IMR-90 (cell line): ENCODE data around the gene TMEM141. TPM values are rescaled to one million over a fixed set of nuclear protein-coding genes. Genes with fewer than 3 reads are reported as not detected.

Experiments used
- ATAC-seq: fragments of 200-7000 bp; cut with Tn5 transposase; 2 replicates; pipeline ENCODE4 v1.9.1; 2020; ENCODE audit warnings: low read depth, mild to moderate bottlenecking, moderate library complexity
- BruUV-seq: library from RNA; stranded (reverse); fragments of 400-500 nt; replicated peaks from 2 replicates; lab custom pipeline; 2021; lab: Mats Ljungman, UMichigan
- CTCF ChIA-PET: fragments of 300-600 bp; formaldehyde crosslinking; extraction: SDS; loops from one replicate; lab custom pipeline; 2021; ENCODE audit warnings: antibody characterized with exemption; lab: Yijun Ruan, JAX
- POLR2A ChIA-PET: fragments of 300-600 bp; sonication (Branson Sonifier 250); formaldehyde crosslinking; loops from one replicate; lab custom pipeline; 2022; ENCODE audit warnings: antibody characterized with exemption; ENCODE audit not compliant: unreplicated experiment; lab: Charles Lee
- DNase-seq: peaks from one replicate; pipeline ENCODE4 v3.0.0; 2013
- H2AFZ ChIP-seq: replicated peaks from 2 replicates; pipeline ENCODE3; 2013; ENCODE audit warnings: low read length, mild to moderate bottlenecking; ENCODE audit not compliant: poor library complexity
- H2AK5ac ChIP-seq: 2 replicates; pipeline ENCODE4 v1.6.1; 2013; ENCODE audit warnings: low read depth, low read length, inconsistent platforms
- H2AK9ac ChIP-seq: replicated peaks from 2 replicates; pipeline ENCODE3; 2013; ENCODE audit warnings: mild to moderate bottlenecking, low read depth, low read length, moderate library complexity; ENCODE audit not compliant: poor library complexity
- H2BK120ac ChIP-seq: 2 replicates; pipeline ENCODE4 v1.6.1; 2013; ENCODE audit warnings: low read depth, low read length, inconsistent platforms
- H2BK15ac ChIP-seq: 3 replicates; pipeline ENCODE4 v1.6.1; 2013; ENCODE audit warnings: low read depth, low read length, inconsistent platforms
- H2BK20ac ChIP-seq: 2 replicates; pipeline ENCODE4 v1.6.1; 2013; ENCODE audit warnings: low read depth, mild to moderate bottlenecking, inconsistent platforms, low read length, moderate library complexity
- H2BK5ac ChIP-seq: 2 replicates; pipeline ENCODE4 v1.6.1; 2013; ENCODE audit warnings: mild to moderate bottlenecking, low read depth, low read length, inconsistent platforms; ENCODE audit not compliant: poor library complexity, severe bottlenecking
- H3K14ac ChIP-seq: replicated peaks from 2 replicates; pipeline ENCODE4 v1.6.1; 2013; ENCODE audit warnings: low read depth, low read length, inconsistent platforms
- H3K18ac ChIP-seq: 2 replicates; pipeline ENCODE4 v1.6.1; 2013; ENCODE audit warnings: low read depth, low read length, control low read depth
- H3K23ac ChIP-seq: 2 replicates; pipeline ENCODE4 v1.6.1; 2013; ENCODE audit warnings: low read depth, low read length, inconsistent platforms
- H3K27ac ChIP-seq: 2 replicates; pipeline ENCODE4 v1.5.1; 2013; ENCODE audit warnings: mild to moderate bottlenecking, control low read depth, low read length; ENCODE audit not compliant: insufficient read depth
- H3K27me3 ChIP-seq: 2 replicates; pipeline ENCODE4 v1.6.1; 2013; ENCODE audit warnings: low read length; ENCODE audit not compliant: control insufficient read depth, insufficient read depth
- H3K36me3 ChIP-seq: 2 replicates; pipeline ENCODE4 v1.6.1; 2013; ENCODE audit warnings: low read length, mixed read lengths; ENCODE audit not compliant: control insufficient read depth, insufficient read depth
- H3K4ac ChIP-seq: 2 replicates; pipeline ENCODE4 v1.6.1; 2013; ENCODE audit warnings: low read depth, low read length, inconsistent platforms
- H3K4me1 ChIP-seq: 2 replicates; pipeline ENCODE4 v1.6.1; 2013; ENCODE audit warnings: low read length, mixed read lengths; ENCODE audit not compliant: control insufficient read depth, insufficient read depth
- H3K4me2 ChIP-seq: 2 replicates; pipeline ENCODE4 v1.6.1; 2013; ENCODE audit warnings: low read depth, mild to moderate bottlenecking, control low read depth, low read length, moderate library complexity
- H3K4me3 ChIP-seq: 2 replicates; pipeline ENCODE4 v1.5.1; 2013; ENCODE audit warnings: low read depth, mild to moderate bottlenecking, control low read depth, low read length, moderate library complexity; ENCODE audit not compliant: insufficient read depth
- H3K56ac ChIP-seq: 2 replicates; pipeline ENCODE4 v1.6.1; 2013; ENCODE audit warnings: low read length, inconsistent platforms; ENCODE audit not compliant: insufficient read depth; ENCODE audit errors: extremely low read depth
- H3K79me1 ChIP-seq, 2 experiments: 2 replicates each; pipeline ENCODE4 v1.6.1; 2013; ENCODE audit warnings: low read length in 2 of 2, inconsistent platforms in 1 of 2, low read depth in 1 of 2
- H3K9ac ChIP-seq: 2 replicates; pipeline ENCODE4 v1.6.1; 2013; ENCODE audit warnings: low read depth, low read length, control low read depth
- H3K9me1 ChIP-seq: 2 replicates; pipeline ENCODE4 v1.6.1; 2013; ENCODE audit warnings: low read length, inconsistent platforms; ENCODE audit not compliant: insufficient read depth
- H3K9me3 ChIP-seq: 2 replicates; pipeline ENCODE4 v1.6.1; 2013; ENCODE audit warnings: low read length; ENCODE audit not compliant: control insufficient read depth, insufficient read depth
- H4K20me1 ChIP-seq: 2 replicates; pipeline ENCODE4 v1.6.1; 2013; ENCODE audit warnings: low read length, inconsistent platforms; ENCODE audit not compliant: insufficient read depth
- H4K5ac ChIP-seq: 2 replicates; pipeline ENCODE4 v1.6.1; 2013; ENCODE audit warnings: mild to moderate bottlenecking, low read depth, low read length, control low read depth
- H4K8ac ChIP-seq, 2 experiments: 2 replicates each; pipeline ENCODE4 v1.6.1; 2013; ENCODE audit warnings: low read depth in 2 of 2, low read length in 2 of 2, control low read depth in 1 of 2, inconsistent platforms in 1 of 2
- H4K91ac ChIP-seq: 2 replicates; pipeline ENCODE4 v1.6.1; 2013; ENCODE audit warnings: low read depth, low read length, inconsistent platforms; ENCODE audit not compliant: insufficient read depth
- CEBPB ChIP-seq: IDR thresholded peaks from 2 replicates; pipeline ENCODE4 v1.6.1; 2012; ENCODE audit warnings: low read depth, low read length, improper control_type of control experiment
- CHD1 ChIP-seq: IDR thresholded peaks from 2 replicates; pipeline ENCODE4 v1.6.1; 2012; ENCODE audit warnings: low read depth, low read length, improper control_type of control experiment
- ELK1 ChIP-seq: fragments of 150-350 bp; IDR thresholded peaks from 2 replicates; pipeline ENCODE4 v1.6.1; 2016; ENCODE audit warnings: low read depth, mild to moderate bottlenecking, low read length, moderate library complexity, borderline replicate concordance
- FOS ChIP-seq: fragments of 150-350 bp; IDR thresholded peaks from 2 replicates; pipeline ENCODE4 v1.6.1; 2016; ENCODE audit warnings: low read depth, low read length
- MAFK ChIP-seq: IDR thresholded peaks from 2 replicates; pipeline ENCODE4 v1.6.1; 2012; ENCODE audit warnings: low read depth, low read length, improper control_type of control experiment
- MXI1 ChIP-seq: IDR thresholded peaks from 2 replicates; pipeline ENCODE4 v1.6.1; 2012; ENCODE audit warnings: low read depth, mild to moderate bottlenecking, low read length, moderate library complexity, borderline replicate concordance
- POLR2A ChIP-seq: IDR thresholded peaks from 2 replicates; pipeline ENCODE4 v1.6.1; 2012; ENCODE audit warnings: mild to moderate bottlenecking, low read depth, low read length
- RCOR1 ChIP-seq: IDR thresholded peaks from 2 replicates; pipeline ENCODE4 v1.6.1; 2012; ENCODE audit warnings: mild to moderate bottlenecking, low read length, improper control_type of control experiment; ENCODE audit not compliant: insufficient replicate concordance
- SMC3 ChIP-seq: fragments of 150-350 bp; IDR thresholded peaks from 2 replicates; pipeline ENCODE4 v1.6.1; 2016; ENCODE audit warnings: low read depth, mild to moderate bottlenecking, antibody characterized with exemption, low read length, moderate library complexity
- WGBS, 2 experiments: methylation state at CpG; one replicate each; pipeline versions ENCODE4 v1.1.5 to v1.1.7; 2013; ENCODE audit warnings: missing lambda C conversion rate in 2 of 2; ENCODE audit not compliant: insufficient read length in 1 of 2; ENCODE audit errors: extremely low coverage in 2 of 2; 5-methylcytosine and 5-hydroxymethylcytosine counted together
- dilution Hi-C: fragments of 300-500 bp; cut with HindIII; formaldehyde crosslinking; loops from one replicate; pipeline ENCODE4 v1.14.3; 2018; ENCODE audit warnings: low sequenced_read_pairs; ENCODE audit not compliant: unreplicated experiment
- in situ Hi-C: fragments of 300-500 bp; cut with MboI; formaldehyde crosslinking; loops from 3 replicates; pipeline ENCODE4 v1.14.3; 2019; ENCODE audit warnings: low sequenced_read_pairs, inconsistent platforms, mixed read lengths
- intact Hi-C: fragments of 100-400 bp; cut with micrococcal nuclease; formaldehyde crosslinking; loops from 2 replicates; pipeline ENCODE4 v1.10.0; 2022
- polyA plus RNA-seq, 3 experiments: library from polyadenylated mRNA; depleted of rRNA; stranded (reverse); fragments of >200 nt; gene quantifications; 2 replicates each; pipeline ENCODE4 v1.2.3, GENCODE V29; 2012; ENCODE audit warnings: low replicate concordance in 1 of 3
- total RNA-seq: library from RNA; depleted of rRNA; stranded (reverse); fragments of >200 nt; gene quantifications from 2 replicates; pipeline ENCODE4 v1.2.3, GENCODE V29; 2012
- TF ChIP-seq, protein P1 (sequence below): conservative IDR thresholded peaks from 2 replicates; pipeline ENCODE4 v1.5.1; 2012; ENCODE audit warnings: mild to moderate bottlenecking, low read depth, low read length, improper control_type of control experiment

The TMEM141 gene
- total and polyA plus RNA-seq, 2 of the 4 experiments (the other 2 are of a cell fraction), result 39.1 to 77.8 TPM

DNA sequence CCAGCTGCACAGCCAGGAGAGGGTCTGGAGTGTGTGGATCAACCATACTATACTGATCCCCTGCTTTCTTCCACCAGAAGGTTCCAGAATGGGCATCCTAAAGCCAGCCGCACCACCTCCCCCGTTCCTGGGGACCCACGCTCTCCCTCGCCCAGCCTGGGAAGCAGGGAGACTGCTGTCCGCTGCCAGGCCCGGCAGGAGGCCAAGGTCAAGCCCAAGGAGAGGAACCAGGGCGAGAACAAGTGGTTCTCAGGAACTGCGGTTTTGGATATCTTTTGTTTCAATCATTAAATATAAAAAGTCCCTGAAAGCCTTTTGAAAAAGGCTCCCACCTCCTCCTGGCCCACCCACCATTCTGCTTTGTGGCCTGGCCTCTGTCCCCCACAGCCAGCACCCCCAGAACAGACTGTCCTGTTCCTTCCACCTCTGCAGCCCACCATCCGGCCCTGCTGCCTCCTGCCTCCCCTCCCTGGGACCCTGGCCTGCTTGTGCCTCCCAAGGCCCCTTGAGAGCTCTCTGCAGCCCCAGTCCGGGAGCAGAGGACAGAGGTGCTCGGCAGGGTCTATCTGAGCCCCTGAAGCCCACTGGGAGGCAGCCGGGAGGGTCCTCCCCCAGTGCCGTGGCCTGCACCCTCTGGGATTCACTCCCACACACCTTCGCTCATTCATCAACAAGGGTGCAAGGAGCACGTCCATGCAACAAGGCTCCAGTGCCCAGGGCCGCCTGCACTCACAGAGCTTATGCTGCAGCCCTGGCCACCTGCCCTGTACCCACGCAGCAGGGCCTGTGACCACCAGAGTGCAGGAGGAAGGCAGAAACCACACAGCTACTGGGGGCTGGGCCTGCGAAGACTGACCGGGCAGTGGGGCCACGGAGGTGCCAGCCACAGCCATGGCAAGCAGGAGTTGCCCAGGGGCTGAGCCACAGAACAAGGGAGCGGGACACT lies 42.2 kb upstream of the TMEM141 start:
- ATAC-seq (no peak), DNase-seq (no peak)
- dilution Hi-C loops (no loop called here), in situ Hi-C loops (no loop called here), intact Hi-C loops (no loop called here)
- Histone ChIP-seq H3K4ac (no peak overlapping the region), H2BK120ac (no peak overlapping the region), H4K5ac (no peak overlapping the region), H3K14ac (no peak overlapping the region), H2AK5ac (no peak overlapping the region), H3K18ac (no peak overlapping the region), H3K9me3 (peaks cover 4% of the 10 kb centered on the region), H4K91ac (no peak overlapping the region), H3K9ac (no peak overlapping the region), H2BK20ac (no peak overlapping the region), H3K27ac (no peak overlapping the region), H3K23ac (no peak overlapping the region), H3K4me2 (no peak overlapping the region), H3K27me3 (peaks cover 22% of the 10 kb centered on the region), H3K79me1 (no peaks in the 10 kb centered on the region), H4K8ac (no peak overlapping the region), H3K56ac (no peak overlapping the region), H3K4me1 (no peaks in the 10 kb centered on the region), H2BK5ac (no peak overlapping the region), H2AFZ (no peak overlapping the region), H2BK15ac (no peak overlapping the region), H3K36me3 (no peaks in the 10 kb centered on the region), H3K9me1 (no peaks in the 10 kb centered on the region), H2AK9ac (no peak overlapping the region), H4K20me1 (no peaks in the 10 kb centered on the region), H3K4me3 (no peak overlapping the region)
- ChIA-PET POLR2A (no interaction called here), CTCF (no interaction called here)
- TF ChIP-seq CHD1, result no peak
- no peak for TF ChIP-seq ELK1
- TF ChIP-seq SMC3, result no peak
- no peak for TF ChIP-seq FOS
- TF ChIP-seq POLR2A, result no peak
- TF ChIP-seq RCOR1, result no peak
- TF ChIP-seq MAFK, result no peak
- no peak for TF ChIP-seq MXI1
- TF ChIP-seq, protein P1, sequence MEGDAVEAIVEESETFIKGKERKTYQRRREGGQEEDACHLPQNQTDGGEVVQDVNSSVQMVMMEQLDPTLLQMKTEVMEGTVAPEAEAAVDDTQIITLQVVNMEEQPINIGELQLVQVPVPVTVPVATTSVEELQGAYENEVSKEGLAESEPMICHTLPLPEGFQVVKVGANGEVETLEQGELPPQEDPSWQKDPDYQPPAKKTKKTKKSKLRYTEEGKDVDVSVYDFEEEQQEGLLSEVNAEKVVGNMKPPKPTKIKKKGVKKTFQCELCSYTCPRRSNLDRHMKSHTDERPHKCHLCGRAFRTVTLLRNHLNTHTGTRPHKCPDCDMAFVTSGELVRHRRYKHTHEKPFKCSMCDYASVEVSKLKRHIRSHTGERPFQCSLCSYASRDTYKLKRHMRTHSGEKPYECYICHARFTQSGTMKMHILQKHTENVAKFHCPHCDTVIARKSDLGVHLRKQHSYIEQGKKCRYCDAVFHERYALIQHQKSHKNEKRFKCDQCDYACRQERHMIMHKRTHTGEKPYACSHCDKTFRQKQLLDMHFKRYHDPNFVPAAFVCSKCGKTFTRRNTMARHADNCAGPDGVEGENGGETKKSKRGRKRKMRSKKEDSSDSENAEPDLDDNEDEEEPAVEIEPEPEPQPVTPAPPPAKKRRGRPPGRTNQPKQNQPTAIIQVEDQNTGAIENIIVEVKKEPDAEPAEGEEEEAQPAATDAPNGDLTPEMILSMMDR, result no peak
- TF ChIP-seq CEBPB, result no peak
- BruUV-seq, result no TSS peak
- WGBS, 2 experiments, result 74% methylated on average over 6 of the region's 21 CpGs; no CpG with 5 or more reads in 1 of the 2 experiments
